ENCODE measurements around the gene GOLGA8A.
"Not testable (repeated sequence)": the region's sequence is repeated elsewhere in the genome, so short reads cannot be mapped to it uniquely, and the experiment has no call there.

GRCh38 chr15:34423425-34424090, 14.1 kb downstream of the GOLGA8A start:
- not testable (repeated sequence) for TF ChIP-seq CTCF (IDR thresholded peaks at IDR 0.05 in 2 of 3, conservative IDR thresholded peaks at IDR 0.05 in 1 of 3; ENCODE audit: borderline replicate concordance in 1 of 3, insufficient read depth in 1 of 3, low read depth in 2 of 3, low read length in 2 of 3); ZNF274 (IDR thresholded peaks at IDR 0.05; ENCODE audit: low read depth, low read length); EZH2 (IDR thresholded peaks at IDR 0.05); SP1 (IDR thresholded peaks at IDR 0.05; ENCODE audit: low read depth); TCF7L2 (IDR thresholded peaks at IDR 0.05; ENCODE audit: borderline replicate concordance, extremely low read depth, insufficient read depth, insufficient read length); EZH2phosphoT487 (IDR thresholded peaks at IDR 0.05; ENCODE audit: borderline replicate concordance); POLR2A (IDR thresholded peaks at IDR 0.05; ENCODE audit: borderline replicate concordance, extremely low read depth, insufficient read depth, insufficient read length); SRF (IDR thresholded peaks at IDR 0.05; ENCODE audit: low read depth); CEBPB (IDR thresholded peaks at IDR 0.05; ENCODE audit: low read depth); POLR2AphosphoS5 (IDR thresholded peaks at IDR 0.05; ENCODE audit: low read depth, low read length); ZFX (IDR thresholded peaks at IDR 0.05)
